GM11168 (cell line): ENCODE measurements around the gene CTDNEP1.

Experiments used
- in situ Hi-C: fragments of 300-500 bp; cut with MboI; formaldehyde crosslinking; loops from one replicate; pipeline ENCODE4 v1.12.0; 2022; ENCODE audit warnings: low sequenced_read_pairs; ENCODE audit not compliant: unreplicated experiment

CTDNEP1 gene

GRCh38 chr17:7281074-7281952, 29.8 kb upstream of the CTDNEP1 start, which contains the start of gene SLC2A4:
SLC2A4 (plus strand) TSS chr17:7281718; CDS start chr17:7281935, 217 bp downstream.
- in situ Hi-C loops = no loop called here

DNA sequence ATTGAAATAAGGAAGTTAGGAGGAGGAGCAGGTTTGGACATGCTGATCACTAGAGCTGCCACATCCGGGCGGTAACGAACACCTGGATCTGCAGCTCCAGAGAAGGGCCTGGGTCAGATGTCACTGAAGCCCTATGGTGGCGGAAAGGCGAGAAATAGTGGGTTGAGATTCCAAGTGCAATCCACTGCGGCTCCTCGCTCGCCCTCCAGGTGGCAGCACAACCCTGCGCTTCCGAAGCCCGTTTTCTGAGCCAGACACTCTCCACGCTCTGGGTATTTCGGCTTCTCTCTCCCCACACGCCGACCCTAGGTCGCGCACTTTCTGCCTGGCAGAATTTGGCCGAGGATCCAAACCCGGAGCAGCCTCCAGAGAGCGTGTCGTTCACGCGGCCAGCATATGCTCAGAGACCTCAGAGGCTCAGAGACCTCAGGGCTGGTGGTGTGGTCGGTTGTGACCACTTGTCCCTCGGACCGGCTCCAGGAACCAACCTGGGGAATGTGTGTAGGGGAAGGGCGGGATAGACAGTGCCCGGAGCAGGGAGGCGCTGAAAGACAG, 29.1 kb upstream of the CTDNEP1 start:
- in situ Hi-C loops = no loop called here

DNA sequence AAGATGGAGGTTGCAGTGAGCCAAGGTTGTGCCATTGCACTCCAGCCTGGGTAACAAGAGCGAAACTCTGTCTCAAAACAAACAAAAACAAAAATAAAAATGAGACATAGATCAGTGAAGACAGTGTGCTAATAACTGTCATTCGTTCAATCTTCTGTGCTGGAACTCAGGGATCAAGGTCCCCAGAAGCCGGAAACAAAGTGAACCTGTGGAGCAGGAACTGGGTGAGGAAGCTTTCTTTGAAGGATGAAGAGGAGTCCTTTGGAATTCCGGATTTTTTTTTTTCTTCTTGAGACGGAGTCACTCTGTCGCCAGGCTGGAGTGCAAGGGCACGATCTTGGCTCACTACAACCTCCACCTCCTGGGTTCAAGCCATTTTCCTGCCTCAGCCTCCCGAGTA, 27.9 kb upstream of the CTDNEP1 start:
- in situ Hi-C loops = loop anchor here (10.0 kb wide), 1 partner anchor 155 kb away; the partner anchor contains the start of genes FGF11 and TMEM102

GRCh38 chr17:7266784-7267183, 15.2 kb upstream of the CTDNEP1 start:
- in situ Hi-C loops = no loop called here

DNA sequence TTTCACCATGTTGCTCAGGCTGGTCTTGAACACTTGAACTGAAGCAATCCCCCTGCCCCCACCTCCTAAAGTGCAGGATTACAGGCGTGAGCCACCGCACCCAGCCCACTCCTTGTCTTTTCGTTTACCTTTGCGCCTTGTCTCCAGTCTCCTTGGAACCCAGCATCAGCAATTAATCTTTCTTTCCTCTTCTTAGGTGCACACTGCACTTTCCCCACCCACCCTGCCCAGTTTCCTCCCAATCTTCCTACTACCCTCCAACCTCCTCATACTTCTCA, 12.2 kb upstream of the CTDNEP1 start:
- in situ Hi-C loops = no loop called here

DNA sequence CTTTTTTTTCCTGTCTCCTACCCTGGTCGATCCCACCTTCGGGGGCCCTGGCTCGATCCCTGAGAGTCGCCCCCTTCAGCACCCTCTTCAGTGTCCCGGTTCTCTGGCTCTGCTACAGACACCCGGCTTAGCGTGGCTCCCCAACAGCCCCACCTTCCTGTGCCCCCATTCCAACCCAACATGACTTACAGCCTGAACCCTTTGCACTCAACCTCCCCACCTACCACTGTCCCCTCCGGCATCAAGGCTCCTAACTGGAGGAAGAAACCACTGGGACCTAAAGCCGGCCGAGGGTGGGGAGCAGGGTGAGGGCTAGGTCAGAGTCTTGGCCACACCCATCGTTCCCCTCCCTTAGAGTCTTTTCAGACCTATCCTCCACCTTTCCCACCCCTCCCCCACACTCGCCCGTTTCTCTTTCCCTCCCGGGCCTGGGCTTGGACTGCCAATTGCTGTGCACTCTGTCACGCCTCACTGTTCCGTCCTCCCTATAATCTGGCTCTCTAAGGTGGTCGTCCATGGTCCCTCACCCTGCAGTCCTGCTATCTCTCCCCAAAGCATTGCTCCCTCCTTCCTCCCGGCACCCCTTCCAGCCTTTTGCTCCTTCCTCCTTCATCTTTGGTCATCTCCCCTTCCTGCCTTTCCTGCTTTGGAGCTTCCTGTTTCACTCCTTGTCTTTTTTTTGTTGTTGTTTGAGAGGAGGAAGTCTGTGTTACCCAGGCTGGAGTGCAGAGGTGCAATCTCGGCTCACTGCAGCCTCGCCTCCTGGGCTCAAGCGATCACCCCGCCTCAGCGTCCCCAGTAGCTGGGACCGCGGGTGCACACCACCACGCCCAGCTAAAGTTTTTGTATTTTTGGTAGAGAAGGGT, 11.6 kb upstream of the CTDNEP1 start:
- in situ Hi-C loops = no loop called here

DNA sequence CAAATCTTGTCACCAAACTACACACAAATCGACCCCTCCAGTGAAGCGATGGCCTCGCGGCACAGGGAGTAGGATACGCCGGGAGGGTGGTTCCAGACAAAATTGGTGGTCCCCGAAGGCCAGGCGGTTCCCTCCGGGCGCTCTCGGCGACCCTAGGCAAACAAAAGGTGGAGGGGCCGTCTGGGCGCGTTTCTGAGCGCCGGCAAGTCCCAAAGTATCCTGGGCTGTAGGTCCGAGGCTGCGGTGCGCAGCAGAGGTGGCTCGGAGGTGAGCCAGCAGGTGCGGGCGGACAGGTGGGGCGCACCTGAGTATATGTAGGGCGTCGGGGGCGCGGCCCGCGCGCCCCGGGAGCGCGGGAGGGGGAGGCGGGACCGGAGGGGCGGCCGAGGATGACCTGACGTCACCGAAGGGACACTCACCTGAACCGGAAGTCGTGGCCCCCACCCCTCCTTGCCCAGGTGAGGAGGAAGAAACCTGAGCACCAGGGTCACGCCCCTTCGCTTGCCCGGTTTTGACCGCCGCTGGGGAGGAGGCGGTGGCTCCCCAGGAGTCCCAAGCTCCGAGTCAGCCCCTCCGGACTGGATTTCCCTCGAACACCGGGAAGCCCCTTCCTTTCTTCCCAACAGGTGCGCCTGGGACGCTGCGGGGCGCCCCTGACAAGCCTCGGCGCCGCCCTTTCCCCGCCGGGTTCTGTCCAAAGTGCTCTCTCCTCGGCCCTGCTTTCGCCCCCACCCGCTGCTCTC, 10.8 kb upstream of the CTDNEP1 start, which contains the start of gene CLDN7:
TSS of gene CLDN7 (minus strand) at position 287 of the 743 bp plus-strand sequence. CDS start 435 bp downstream, outside the sequence.
- in situ Hi-C loops = no loop called here

- in situ Hi-C loops = no loop called here
Measured at GRCh38 chr17:7261379-7262191, 10.1 kb upstream of the CTDNEP1 start.

- in situ Hi-C loops = no loop called here
Measured at GRCh38 chr17:7260651-7261378, 9.3 kb upstream of the CTDNEP1 start.

DNA sequence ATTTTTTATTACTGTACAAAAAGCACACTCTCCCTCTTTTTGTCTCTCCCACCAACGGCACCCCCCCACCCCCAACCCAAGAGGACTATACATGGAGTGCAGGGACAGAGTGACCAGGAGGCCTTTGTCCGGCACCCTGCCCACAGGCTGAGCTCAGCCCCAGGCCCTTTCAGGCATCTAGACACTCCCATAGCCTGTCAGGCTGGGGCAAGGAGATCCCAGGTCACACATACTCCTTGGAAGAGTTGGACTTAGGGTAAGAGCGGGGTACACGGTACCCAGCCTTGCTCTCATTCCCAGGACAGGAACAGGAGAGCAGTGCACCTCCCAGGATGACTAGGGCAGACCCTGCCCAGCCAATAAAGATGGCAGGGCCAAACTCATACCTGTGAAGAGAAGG, 8.6 kb upstream of the CTDNEP1 start:
- in situ Hi-C loops = no loop called here

DNA sequence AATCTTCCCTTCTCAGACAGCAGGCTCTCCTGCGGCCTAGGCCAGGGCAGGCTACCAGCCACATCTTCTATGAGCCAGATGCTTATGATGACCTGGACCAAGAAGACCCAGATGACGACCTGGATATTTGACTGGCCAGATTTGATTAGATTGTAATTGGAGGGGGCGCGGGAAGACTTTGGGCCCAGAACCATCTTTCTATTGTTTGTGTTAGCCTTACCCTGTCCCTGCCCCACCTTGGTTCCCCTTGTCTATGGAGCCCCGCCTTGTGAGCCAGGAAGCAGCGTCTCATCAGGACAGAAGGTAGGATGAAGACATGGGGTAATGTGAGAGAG, 8.0 kb upstream of the CTDNEP1 start:
- in situ Hi-C loops = no loop called here

DNA sequence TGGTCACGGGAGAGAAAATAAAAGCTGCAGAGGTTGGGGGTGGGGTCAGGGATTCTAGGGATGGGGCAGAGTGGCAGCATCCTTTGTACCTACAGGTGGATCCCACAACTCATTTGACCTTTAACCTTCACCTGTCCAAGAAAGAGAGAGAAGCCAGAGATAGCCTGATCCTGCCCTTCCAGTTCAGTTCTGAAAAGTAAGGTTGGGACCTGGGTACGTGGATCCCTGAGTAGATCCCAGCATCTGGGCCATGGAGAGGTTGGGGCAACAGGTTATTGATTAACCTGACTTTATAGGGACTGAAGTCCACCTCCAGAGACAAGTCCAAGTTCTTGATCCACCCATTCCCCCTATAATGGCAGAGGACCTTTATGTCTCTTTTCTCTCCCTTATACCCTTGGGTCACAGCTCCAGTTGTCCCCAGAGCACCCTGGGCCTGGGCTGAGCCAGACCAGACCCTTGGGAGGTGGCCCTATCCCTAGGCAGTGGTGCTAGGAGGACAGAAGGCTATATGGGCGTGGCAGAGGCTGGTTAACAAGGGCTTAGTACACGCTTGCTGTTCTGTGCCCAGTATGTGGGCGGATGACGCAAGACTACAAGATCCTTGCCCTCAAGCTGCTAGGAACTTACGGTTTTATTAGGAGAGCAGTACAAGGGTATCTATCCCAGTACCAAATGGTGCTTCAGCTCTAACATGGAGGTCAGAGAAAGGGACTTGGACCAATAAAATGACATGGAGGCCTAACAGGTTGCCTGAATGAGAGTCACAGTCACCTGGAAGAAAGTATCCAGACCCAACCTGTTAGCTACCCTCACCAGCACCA, 7.4 kb upstream of the CTDNEP1 start:
- in situ Hi-C loops = no loop called here

DNA sequence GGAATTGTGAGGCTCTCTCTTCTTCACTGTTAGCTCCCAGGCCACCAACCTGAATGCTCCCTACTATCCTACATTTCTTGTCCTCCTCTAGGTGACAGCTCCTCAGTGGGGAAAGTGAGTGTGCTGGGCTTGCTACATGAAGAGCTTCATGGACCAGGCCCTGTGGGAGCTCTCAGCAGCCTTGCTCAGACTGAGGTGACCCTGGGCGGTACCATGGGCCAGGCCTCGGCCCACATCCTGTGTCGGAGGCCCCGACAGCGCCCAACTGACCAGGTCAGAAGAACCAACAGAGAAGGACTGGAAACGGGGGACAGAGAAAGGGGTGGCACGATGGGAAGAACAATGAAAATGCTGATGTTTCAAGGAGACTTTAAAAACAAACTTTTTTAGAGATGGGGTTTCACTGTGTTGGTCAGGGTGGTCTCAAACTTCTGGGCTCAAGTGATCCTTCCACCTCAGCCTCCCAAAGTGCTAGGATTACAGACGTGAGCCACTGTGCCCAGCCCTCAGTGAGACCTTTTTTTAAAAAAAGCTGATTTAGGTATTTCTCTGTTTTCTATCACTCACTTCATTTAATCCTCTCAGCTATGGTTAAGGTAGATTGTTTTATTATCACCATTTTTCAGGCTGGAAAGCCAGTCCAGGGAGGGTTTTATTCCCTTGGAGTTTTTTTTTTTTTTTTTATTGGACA, 5.4 kb upstream of the CTDNEP1 start:
- in situ Hi-C loops = no loop called here

DNA sequence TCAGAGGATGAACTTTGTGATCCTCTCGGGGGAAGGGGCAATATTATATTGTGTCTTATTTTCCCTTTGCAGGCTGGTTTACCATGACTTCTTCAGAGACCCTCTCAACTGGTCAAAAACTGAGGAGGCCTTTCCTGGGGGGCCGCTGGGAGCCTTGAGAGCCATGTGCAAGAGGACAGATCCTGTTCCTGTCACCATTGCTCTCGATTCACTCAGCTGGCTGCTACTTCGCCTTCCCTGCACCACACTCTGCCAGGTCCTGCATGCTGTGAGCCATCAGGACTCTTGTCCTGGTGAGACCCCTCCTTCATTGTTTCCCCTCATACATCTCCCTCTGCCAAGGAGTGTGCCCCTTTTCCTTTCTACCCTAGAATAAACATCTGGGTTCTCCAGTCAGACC, 3.0 kb upstream of the CTDNEP1 start:
- in situ Hi-C loops = no loop called here

DNA sequence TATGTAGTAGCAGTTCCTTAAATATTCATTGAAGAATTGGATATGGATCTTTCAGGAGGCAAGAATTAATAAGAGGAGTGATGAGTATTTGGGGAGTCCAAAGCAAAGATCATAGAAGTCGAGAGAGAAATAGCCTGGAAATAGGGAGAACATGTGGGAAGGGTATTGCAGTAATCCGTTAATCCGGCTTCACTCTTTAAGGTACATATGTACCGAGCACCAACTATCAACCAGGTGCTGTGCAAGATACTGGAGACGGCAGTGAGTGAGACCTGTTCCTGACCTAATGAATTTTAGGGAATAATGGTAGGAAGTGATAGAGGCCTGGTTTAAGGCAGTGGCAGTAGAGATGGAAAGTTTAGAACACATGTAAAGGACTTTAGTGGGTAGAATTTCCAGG, 1.5 kb upstream of the CTDNEP1 start:
- in situ Hi-C loops = no loop called here

GRCh38 chr17:7252176-7253043, 876 bp upstream of the CTDNEP1 start, which contains the start of gene ELP5:
ELP5 (plus strand) TSS chr17:7252215; CDS start chr17:7252551, 336 bp downstream.
- in situ Hi-C loops = no loop called here
